GM19438 (cell line): ENCODE results near the gene KDM4B.
"Not testable (repeated sequence)": the region's sequence is repeated elsewhere in the genome, so short reads cannot be mapped to it uniquely, and the experiment has no call there.

ENCODE experiments used
- ATAC-seq: cut with Tn5 transposase; IDR thresholded peaks from one replicate; pipeline ENCODE4 v1.9.1; 2021; ENCODE audit warnings: low read depth; ENCODE audit not compliant: unreplicated experiment

Gene KDM4B

DNA sequence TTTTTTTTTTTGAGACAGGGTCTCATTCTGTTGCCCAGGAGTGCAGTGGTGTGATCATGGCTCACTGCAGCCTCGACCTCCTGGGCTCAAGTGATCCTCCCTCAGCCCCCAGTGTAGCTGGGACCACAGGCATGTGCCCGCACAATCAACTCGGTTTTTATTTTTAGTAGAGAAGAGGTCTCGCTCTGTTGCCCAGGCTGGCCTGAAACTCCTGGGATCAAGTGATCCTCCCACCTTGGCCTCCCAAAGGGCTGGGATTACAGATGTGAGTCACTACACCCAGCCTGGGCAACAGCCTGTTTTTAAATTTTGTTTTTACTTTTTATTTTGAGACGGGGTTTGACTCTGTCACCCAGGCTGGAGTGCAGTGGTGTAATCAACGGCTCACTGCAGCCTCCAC is 2.3 kb upstream of the KDM4B start:
- ATAC-seq = no peak

DNA sequence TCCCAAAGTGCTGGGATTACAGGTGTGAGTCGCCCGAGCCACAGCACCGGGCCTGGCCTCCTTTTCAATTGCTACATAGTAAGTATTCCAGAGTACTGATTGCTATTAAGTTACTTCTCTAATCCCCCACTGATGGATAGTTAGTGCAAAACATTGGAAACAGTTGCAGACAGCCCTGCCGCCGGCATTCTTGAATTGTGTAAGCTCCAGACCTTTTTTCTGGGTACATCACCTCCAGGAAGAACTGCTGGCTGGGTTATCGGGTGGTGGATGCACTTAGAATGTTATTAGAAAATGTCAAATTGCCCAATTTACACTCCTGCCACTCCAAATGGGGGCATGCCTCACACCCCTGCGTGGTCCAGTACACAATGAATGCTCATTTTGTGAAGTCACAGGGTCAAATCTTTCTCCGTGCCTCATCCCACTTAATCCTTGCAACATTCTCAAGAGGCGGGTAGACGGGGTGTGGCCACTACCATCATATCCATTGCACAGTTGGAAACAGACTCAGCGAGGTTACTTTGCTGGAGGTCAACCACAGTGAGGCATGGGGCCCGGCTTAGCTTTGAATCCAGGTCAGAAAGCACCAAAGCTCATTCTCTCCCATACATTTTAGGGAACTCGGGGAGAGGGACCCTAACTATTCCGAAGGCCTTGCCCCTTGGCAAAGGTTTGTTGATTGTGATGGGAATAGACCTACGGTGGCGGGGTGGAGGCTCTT is 1.0 kb upstream of the KDM4B start:
- ATAC-seq = no peak

DNA sequence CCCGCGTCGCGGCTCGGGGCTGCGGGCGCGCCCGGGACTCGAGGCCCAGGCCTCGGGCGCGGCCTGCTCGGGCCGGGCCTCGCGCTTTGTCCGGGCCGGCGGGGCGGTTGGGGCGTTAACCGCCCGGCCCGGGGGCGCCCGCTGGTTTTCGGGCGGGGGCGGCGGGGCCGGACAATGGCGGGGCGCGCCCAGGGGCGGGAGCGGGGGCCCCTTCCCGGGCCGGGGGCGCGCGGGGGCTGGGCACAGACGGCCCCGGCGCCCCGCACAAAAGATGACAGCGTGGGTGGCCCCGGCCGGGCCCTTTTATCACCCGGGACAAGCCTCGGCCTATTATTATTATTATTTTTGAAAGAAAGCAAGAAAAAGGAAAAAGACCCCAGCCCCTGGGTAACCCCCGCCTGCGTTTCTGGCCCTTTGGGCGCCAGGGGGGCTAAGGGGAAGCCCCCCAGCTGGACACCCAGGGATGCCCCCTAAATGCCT is 419 bp downstream of the KDM4B start:
- ATAC-seq = no peak

DNA sequence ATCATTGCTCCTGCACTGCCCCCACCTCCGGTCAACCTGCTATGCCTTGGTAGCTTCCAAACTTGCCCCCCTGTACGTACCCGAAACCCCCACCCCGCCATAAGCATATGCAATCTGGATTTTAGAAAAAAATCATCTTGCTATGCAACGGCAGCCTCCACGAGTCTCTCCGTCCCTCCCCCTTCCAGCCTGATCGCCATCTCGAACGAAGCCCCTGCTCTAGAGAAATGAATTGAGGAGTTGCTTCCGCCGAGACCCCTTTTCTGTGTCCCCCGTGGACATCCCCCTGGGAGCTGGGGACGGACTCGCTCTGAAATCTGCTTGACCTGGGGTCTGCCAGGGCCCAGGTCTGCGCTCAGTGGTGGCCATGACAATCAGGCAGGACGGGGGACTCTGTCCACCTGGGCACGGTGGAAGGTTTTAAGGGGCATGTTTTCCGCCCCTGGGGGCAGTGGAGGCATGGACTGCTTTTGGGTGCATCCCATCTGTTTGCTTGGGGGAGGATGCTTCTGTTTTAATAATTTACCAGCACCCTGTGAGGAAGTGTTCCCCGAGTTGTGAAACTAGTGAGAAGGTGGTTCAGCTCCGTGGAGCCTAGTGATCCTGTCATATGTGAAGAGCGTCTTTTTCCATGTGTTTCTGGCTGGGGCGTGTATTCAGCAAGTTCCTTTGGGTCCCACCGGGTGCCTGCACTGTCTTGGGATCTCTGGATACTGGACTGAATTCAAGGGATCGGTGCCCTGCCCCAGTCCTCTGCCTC is 1.0 kb downstream of the KDM4B start:
- no peak for ATAC-seq

DNA sequence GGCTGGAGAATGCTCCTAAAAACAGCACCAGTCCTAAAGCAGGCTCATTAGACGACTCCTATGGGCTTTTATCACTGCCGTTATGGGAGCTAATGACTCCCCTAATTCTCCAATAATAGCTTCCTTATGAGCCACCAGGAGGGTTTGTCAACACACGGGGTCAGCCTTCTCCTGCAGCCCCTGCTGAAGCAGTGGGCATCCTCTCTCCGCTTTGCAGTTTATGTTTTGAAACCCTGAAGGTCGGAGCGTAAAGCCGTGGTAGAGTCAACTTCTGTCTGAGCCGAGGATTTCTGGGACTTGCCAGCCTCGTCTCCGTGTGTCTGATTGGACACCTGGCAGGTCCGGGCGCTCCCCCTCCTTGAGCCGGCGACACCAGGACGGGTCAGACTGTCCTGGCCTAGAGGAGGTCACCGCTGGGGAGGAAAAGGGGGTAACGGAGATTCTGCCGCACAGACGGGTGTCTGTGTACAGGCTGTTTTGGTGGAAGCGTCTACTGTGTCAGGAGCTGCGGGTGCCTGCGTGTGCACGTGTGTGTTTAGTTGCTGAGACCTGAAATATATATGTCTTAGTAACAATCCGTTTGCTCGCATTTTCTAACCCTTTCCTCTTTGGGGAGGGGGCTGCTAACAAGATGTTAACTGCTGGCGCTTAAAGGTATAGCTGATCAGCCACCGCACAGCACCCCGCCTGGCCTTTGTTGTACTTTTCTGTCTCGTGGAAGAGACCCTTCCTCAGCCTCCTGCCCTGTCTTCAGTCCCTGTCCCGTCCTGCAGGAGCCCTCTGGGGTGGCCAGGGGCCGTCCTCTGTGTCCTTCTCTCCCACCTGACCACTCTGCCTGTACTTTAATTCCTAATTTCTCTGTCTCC is 1.9 kb downstream of the KDM4B start:
- no peak for ATAC-seq

DNA sequence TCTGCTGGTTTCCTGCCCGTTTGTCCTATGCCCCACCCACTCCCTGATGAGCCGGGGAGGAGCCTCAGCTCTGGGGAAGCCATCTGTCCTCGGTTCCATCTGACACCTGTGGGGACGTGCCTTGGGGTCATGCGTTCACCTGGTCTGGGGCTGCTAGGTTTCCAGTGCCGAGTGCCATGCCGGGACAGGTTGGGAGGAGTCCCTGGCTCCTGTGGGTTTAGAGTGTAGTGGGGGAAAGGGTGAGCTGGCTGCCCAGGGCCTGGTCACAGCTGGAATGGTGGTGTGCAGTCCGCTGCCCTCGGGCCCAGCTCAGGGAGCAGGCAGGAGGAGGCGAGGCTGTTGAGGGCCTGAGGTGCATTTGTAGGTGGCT is 2.5 kb downstream of the KDM4B start:
- no peak for ATAC-seq

DNA sequence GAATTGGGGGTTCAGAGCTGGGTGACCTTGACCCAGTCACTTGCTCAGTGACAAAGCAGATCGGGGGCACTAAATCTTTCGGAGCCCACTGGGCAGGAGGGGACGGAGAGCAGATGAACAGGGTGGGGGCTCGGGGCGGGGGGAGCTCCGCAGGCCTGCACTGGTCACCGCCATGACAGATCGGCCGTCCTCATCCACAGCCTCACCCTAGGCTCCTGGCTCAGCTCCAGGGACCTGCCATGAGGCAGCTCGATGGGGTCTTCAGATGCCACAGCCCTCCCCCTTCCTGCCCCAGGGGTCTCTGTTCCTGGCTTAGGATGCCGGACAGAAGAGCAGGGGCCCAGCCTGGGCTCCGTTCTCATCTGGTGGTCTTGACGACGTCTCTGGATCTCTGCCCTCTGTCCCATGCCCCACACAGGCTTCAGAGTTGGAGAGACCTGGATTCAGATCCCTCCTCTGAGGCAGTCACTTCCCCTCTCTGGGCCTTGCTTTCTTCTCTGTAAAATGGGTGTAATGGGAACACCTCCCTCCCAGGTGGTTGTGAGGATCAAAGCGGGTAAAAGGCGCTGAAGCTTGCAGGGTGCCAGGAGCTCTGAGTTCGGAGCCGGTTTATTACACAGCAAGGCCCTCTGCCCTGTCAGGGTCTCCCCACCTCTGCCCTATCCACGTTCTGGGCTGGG is 3.0 kb downstream of the KDM4B start:
- ATAC-seq = no peak

DNA sequence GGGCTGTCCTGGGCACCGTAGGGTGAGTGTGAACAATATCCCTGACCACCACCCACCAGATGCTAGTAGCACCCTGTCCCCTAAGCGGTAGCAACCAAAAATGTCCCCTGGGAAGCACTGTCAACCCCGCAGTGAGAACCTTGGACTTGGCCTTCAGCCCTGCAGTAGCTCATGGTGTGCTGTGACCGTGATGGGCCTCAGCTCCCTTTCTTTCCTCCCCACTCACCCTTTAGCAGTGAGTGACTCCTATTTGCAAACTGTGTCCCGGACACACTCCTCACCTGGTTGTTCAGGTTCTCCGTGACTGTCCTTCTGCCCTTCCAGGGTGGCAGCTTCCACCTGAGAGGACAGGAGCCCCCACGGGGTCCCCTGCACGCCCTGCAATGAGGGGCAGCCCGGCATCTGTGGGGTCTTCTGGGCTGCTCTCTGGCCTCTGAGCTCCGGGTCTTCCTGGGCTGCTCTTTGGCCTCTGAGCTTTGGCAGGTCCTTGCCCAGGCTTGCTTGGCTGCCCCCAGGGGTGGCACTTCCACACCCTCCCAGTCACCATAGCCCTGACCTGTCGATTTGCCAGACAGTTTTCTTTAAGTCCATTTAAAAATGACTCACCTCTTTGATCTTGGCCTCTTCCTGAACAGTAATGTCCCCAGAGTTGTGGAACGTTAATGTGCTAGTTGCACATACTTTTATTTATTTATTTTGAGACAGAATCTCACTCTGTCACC is 3.8 kb downstream of the KDM4B start:
- no peak for ATAC-seq

DNA sequence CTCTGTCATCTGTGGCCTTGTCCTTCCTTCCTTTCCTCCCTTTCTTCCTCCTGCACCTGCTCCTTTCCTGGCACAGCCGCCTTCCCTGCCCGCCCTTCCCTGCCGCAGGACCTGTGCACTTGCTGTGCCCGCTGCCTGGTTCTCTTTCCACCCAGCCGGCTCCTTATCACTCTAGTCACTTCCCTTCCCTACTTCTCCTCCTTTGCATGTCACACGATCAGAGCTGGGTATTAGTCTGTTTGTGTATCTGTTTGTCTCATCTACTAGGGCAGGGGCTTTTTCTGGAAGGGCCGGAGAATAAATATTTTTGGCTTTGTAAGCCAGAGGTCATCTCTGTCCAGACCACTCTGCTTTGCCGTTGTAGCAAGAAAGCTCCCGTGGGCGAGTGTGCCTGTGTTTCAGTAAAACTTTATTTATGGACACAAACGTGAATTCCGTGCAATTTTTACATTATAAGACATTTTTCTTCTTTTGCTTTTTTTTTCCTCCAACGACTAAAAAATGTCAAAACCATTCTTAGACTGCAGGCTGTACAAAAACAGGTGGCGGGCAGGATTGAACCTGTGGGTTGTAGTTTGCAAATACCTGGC is 6.1 kb downstream of the KDM4B start:
- no peak for ATAC-seq

DNA sequence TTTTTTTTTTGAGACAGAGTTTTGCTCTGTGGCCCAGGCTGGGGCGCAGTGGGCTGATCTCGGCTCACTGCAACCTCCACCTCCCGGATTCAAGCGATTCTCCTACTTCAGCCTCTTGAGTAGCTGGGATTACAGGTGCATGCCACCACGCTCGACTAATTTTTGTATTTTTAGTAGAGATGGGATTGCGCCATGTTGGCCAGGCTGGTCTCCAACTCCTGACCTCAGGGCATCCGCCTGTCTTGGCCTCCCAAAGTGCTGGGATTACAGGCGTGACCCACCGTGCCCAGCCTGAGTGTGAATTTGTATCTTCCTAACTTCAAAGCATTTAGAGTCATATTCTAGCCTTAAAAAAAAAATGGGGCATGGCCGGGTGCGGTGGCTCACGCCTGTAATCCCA is 6.7 kb downstream of the KDM4B start:
- ATAC-seq = not testable (repeated sequence)

DNA sequence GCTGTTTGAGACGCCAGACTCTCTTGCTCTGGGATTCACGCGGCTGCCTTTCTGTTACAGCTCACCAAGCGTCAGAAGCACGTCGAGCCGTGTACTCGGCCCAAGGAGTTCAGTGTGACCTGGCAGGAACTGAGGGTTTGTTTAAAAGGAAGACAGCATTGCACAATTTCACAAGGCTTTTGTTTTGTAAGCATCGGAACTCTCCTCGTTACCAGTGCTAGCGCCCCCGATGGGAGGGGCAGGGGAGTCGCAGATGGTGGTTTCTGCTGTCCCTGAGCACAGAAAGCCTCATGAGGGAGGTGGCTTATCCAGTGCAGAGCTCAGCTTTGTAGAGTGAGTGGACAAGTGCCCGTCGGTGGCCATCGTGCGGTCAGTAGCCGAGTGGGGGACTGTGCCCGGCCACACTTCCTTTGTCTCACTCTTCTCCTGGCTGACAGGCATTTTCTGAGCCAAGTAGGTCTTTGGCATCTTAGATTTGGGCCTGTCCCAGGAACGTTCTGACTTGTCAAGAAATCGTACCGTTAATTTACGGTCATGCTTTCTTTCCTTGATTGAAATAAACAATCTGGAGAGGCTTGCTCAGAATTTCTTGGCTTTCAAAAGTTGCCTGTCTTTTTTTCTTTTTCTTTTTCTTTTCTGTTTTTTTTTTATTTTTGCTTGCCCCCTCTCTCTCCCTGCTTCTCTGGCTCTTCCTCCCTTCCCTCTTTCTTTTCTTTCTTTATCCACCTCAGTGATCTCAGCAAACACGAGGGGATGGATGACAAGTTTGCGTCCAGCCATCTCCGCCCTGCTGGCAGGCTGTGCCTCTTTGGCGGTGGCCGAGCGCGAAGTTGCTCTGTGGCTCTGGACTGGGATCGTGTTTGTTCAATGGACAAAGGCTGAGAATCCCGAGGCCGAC is 7.7 kb downstream of the KDM4B start:
- ATAC-seq = no peak

DNA sequence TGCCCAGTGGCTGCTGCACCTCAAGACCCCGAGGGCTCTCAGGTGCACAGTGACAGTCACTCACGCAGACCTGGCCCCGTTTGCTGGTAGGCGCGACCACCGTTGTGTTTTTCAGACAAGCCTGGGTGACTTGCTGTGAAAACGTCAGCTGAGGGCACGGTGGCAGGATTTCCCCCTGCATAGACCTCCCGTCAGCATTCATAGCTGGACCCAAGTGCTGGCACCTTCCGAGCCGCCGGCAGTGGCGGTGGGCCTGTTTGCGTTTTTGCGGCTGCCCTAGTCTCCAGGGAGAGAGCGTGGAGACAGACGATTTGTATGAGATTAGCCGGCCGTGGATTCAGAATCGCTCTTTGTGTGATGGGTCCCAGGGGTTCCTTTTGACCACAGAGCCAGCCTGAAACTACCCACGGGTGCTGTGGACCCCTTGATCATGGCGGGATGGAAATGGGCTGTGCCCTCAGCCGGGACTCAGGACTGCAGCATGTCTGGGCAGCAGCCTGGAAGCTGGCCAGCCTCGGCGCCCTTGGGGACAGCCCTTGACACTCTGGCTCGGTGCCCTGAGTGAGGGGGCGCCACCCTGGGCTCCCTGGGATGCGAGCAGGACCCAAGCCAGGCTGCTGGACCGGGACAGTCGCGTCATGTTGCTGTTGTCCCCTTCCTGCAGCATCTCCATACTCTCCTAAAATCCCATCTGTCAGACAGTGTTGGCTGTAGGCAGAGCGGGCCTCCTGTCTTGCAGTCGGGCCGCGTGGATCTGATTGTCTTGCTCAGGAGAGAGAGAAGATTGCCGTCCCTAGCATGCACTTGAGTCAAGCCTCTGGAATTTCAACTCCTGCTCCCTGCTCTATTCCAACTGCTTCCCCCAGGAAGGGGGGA is 8.6 kb downstream of the KDM4B start:
- ATAC-seq = no peak

DNA sequence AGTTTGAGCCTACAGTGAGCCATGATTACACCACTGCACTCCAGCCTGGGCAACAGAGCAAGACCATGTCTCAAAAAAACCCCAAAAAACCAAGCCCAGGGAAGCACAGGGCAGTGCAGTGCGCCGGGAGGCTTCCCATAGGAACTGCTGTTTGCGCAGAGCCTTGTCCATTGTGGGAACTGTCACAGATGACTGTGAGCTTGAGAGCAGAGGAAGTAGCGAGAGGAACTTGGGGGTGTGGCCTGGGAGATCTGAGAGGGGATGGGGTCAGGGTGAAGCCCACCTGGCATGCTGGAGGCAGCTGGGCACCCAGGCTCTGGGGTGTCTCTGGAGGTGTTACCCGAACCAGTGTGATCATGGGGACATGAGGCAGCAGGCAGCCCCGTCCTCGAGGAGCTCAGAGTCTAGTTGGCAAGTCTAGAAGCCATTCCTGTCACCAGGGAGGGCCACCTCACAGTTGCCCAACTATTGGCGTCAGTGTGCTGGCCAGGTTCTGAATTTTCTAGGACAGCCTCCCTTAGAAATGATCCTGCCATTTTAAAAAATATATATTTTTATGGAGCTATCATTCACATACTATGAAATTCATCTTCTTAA is 10.4 kb downstream of the KDM4B start:
- no peak for ATAC-seq

DNA sequence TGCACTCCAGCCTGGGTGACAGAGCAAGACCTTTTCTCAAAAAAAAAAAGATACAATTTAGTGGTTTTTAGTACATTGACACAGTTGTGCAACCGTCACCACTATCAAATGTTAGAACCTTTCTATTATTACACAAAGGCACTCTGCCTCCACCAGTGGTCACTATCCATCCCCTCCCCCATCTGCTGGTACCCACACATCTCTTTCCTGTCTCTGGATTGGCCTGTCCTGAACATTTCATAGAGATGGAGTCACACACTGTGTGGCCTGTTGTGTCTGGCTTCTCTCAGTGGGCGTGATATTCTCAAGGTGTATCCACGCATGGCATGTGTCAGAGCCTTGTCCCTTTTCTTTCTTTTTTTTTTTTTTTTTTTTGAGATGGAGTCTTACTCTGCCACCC is 11.2 kb downstream of the KDM4B start:
- ATAC-seq = no peak

DNA sequence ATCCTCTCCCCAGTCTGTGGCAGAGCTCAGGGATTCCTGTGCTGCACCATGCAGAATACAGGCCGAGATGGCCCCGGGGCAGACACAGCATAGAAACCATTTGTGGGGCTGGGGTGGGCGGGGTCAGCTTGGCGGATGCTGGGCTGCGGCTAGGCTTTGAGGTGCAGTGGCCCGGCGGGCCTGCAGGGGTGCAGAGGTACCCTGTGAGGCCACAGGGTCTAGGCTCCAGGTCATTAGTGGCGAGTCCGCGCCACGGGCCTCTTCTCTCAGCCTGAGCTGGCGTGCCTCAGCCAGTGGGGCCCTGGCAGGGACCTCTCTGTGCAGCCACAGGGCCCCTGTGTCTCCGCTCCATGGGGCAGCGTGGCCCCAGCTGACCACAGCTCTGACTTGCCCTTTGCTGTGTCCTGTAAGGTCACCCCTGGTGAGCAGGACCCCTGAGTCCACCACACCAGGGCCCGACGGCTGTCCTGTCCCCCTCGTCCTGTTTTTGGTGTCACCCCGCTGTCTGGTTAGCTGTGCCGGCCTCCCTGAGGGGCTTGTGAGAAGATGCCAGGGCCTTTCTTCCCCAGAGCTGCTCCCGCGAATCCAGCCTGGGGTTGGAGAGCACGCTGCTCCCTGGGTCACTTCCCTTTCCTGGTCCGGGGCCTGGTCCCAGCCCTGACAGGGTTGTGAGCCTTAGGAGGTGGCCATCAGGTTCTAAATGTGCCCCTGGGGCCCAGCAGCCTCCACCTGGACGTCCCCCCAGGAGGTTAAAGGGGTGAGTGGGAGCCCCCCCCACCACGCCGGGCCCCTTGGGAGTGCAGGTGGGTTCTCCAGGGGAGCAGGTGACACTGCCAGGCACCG is 12.1 kb downstream of the KDM4B start:
- no peak for ATAC-seq

DNA sequence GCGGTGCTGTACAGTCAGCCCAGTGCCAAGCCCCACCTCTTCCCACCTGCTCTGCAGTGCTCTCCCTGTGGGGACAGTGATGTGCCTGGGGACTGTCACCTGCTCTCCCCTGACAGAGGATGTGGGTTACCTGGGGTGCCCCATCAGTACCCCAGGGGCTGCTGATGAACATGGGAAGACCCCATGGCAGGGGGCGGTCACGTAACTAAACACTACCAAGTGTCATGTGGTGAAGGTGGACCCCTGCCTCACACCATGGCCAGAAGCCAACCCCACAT is 12.7 kb downstream of the KDM4B start:
- no peak for ATAC-seq
